Panc1 (cell line): Measurements from ENCODE around the gene AAK1. TPM values are rescaled to one million over a fixed set of nuclear protein-coding genes. Genes with fewer than 3 reads are reported as not detected.

Source experiments
- ATAC-seq: fragments of 200-7000 bp; cut with Tn5 transposase; 2 replicates; pipeline ENCODE4 v1.9.1; 2020; ENCODE audit warnings: mild to moderate bottlenecking, moderate library complexity
- BruUV-seq: library from RNA; stranded (reverse); fragments of 400-500 nt; replicated peaks from 2 replicates; lab custom pipeline; 2021; lab: Mats Ljungman, UMichigan
- CTCF ChIA-PET: fragments of 300-600 bp; sonication (Branson Sonifier 250); formaldehyde crosslinking; loops from one replicate; lab custom pipeline; 2022; ENCODE audit warnings: antibody characterized with exemption; lab: Charles Lee
- POLR2A ChIA-PET: fragments of 300-600 bp; sonication (Branson Sonifier 250); formaldehyde crosslinking; loops from one replicate; lab custom pipeline; 2022; ENCODE audit warnings: antibody characterized with exemption; lab: Charles Lee
- DNase-seq: peaks from one replicate; pipeline ENCODE4 v3.0.0-alpha.2; 2010; ENCODE audit warnings: low read depth, low spot score
- H3K27ac ChIP-seq: 2 replicates; pipeline ENCODE4 v1.5.1; 2011; ENCODE audit warnings: mild to moderate bottlenecking, low read length, inconsistent platforms
- H3K27me3 ChIP-seq: fragments of 200-500 bp; sonication (Bioruptor generic); 2 replicates; pipeline ENCODE4 v1.6.0; 2014; ENCODE audit warnings: low read length, inconsistent platforms; ENCODE audit not compliant: control insufficient read depth, insufficient read depth
- H3K36me3 ChIP-seq: fragments of 200-500 bp; sonication (Bioruptor generic); 2 replicates; pipeline ENCODE4 v1.5.1; 2014; ENCODE audit warnings: inconsistent platforms, mild to moderate bottlenecking, low read length, moderate library complexity; ENCODE audit not compliant: control insufficient read depth, insufficient read depth
- H3K4me1 ChIP-seq: 2 replicates; pipeline ENCODE4 v1.5.1; 2011; ENCODE audit warnings: inconsistent platforms, mild to moderate bottlenecking, low read length, moderate library complexity; ENCODE audit not compliant: control insufficient read depth, insufficient read depth
- H3K4me3 ChIP-seq, 2 experiments: 2 replicates each; pipeline ENCODE4 v1.5.1; 2011 to 2012; ENCODE audit warnings: low read depth in 2 of 2, low read length in 2 of 2, mild to moderate bottlenecking in 2 of 2, inconsistent platforms in 1 of 2, moderate library complexity in 1 of 2
- H3K9me3 ChIP-seq: fragments of 200-500 bp; sonication (Bioruptor generic); 2 replicates; pipeline ENCODE4 v1.5.1; 2014; ENCODE audit warnings: low read depth, mild to moderate bottlenecking, inconsistent platforms, low read length, moderate library complexity; ENCODE audit not compliant: control insufficient read depth, insufficient read depth
- POLR2AphosphoS5 ChIP-seq: IDR thresholded peaks from 2 replicates; pipeline ENCODE4 v1.6.1; 2012; ENCODE audit warnings: mild to moderate bottlenecking, low read depth, low read length, moderate library complexity
- SIN3A ChIP-seq: IDR thresholded peaks from 2 replicates; pipeline ENCODE4 v1.6.1; 2012; ENCODE audit warnings: low read depth, mild to moderate bottlenecking, low read length, moderate library complexity, borderline replicate concordance; ENCODE audit not compliant: insufficient read depth
- TCF7L2 ChIP-seq: IDR thresholded peaks from 2 replicates; pipeline ENCODE4 v1.6.1; 2011; ENCODE audit warnings: mild to moderate bottlenecking, low read depth, low read length, inconsistent platforms
- in situ Hi-C: cut with HindIII; loops from 2 replicates; pipeline ENCODE4 v1.10.0; 2016; ENCODE audit warnings: low sequenced_read_pairs, low pct_unique_long_range_greater_than_20kb
- intact Hi-C: fragments of 100-400 bp; cut with micrococcal nuclease; formaldehyde crosslinking; loops from one replicate; pipeline ENCODE4 v1.10.0; 2022; ENCODE audit not compliant: unreplicated experiment
- total RNA-seq: library from RNA; stranded (reverse); gene quantifications from one replicate; pipeline ENCODE4 v1.2.1, GENCODE V29; 2021; ENCODE audit not compliant: unreplicated experiment
- TF ChIP-seq, protein P1 (sequence below): fragments of 450-650 bp; IDR thresholded peaks from 2 replicates; pipeline ENCODE4 v1.5.1; 2017; ENCODE audit warnings: mild to moderate bottlenecking
- TF ChIP-seq, protein P2 (sequence below), 2 experiments: IDR thresholded peaks; 2 replicates each; pipeline ENCODE4 v1.6.1; 2011 to 2012; ENCODE audit warnings: low read depth in 2 of 2, control low read depth in 1 of 2, low read length in 1 of 2, mild to moderate bottlenecking in 1 of 2, moderate library complexity in 1 of 2; ENCODE audit not compliant: insufficient read depth in 1 of 2

The AAK1 gene
- total RNA-seq, 1 experiment from 2014 or later: 123 TPM

DNA sequence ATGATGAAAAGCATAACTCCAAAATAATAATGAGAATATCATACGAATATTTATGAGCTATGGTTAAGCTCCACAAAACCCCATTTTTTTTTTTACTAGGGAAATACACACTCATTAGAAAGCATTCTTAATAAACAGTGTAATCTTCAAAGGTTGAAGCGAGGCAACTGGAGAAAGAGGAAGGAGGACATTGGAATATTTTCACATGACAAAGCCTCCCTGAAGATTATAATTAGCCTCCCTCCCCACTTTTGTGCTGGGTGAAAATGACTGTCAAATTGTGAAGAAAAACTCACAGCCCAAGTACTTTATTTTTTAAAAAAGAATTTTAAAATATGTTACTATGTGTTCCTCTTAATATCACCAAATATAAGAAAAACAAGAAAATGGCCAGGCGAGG lies 142.2 kb downstream of the AAK1 start:
- CTCF ChIA-PET: interaction anchor here (0.5 kb wide), 1 partner anchor 1220 kb away, joined by 3 read pairs; no protein-coding TSS in a partner anchor

DNA sequence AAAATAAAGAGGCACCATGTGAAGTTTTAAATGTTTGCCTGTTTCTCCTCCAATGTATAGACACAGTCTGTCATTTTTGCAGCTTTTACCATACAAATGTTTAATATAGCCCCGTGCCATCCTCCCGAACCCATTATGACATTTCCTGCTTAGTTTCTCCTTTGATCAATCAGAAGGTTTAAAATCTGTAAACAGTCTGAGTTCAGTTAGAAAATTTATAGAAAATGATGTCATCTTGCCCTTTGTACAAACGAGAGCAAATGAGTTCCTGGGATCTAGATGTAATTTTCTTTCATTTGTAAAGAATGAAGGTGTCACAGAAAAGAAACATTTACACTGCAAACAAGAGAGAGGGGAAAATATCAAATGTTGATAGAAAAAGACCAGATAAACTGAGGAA lies 143.6 kb downstream of the AAK1 start:
- intact Hi-C loops (loop anchor here (10.0 kb wide), 1 partner anchor 1835 kb away; no protein-coding TSS in a partner anchor), in situ Hi-C loops (no loop called here)
- peaks cover 8% of the 10 kb centered on the region for H3K36me3 ChIP-seq
- H3K27me3 ChIP-seq: no peaks in the 10 kb centered on the region
- BruUV-seq: no TSS peak
- ATAC-seq (no peak), DNase-seq (no peak)
- no peak overlapping the region for H3K4me3 ChIP-seq
- TF ChIP-seq POLR2AphosphoS5: no peak
- TF ChIP-seq, protein P1, sequence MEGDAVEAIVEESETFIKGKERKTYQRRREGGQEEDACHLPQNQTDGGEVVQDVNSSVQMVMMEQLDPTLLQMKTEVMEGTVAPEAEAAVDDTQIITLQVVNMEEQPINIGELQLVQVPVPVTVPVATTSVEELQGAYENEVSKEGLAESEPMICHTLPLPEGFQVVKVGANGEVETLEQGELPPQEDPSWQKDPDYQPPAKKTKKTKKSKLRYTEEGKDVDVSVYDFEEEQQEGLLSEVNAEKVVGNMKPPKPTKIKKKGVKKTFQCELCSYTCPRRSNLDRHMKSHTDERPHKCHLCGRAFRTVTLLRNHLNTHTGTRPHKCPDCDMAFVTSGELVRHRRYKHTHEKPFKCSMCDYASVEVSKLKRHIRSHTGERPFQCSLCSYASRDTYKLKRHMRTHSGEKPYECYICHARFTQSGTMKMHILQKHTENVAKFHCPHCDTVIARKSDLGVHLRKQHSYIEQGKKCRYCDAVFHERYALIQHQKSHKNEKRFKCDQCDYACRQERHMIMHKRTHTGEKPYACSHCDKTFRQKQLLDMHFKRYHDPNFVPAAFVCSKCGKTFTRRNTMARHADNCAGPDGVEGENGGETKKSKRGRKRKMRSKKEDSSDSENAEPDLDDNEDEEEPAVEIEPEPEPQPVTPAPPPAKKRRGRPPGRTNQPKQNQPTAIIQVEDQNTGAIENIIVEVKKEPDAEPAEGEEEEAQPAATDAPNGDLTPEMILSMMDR: no peak
- no peak for TF ChIP-seq SIN3A
- TF ChIP-seq, protein P2, sequence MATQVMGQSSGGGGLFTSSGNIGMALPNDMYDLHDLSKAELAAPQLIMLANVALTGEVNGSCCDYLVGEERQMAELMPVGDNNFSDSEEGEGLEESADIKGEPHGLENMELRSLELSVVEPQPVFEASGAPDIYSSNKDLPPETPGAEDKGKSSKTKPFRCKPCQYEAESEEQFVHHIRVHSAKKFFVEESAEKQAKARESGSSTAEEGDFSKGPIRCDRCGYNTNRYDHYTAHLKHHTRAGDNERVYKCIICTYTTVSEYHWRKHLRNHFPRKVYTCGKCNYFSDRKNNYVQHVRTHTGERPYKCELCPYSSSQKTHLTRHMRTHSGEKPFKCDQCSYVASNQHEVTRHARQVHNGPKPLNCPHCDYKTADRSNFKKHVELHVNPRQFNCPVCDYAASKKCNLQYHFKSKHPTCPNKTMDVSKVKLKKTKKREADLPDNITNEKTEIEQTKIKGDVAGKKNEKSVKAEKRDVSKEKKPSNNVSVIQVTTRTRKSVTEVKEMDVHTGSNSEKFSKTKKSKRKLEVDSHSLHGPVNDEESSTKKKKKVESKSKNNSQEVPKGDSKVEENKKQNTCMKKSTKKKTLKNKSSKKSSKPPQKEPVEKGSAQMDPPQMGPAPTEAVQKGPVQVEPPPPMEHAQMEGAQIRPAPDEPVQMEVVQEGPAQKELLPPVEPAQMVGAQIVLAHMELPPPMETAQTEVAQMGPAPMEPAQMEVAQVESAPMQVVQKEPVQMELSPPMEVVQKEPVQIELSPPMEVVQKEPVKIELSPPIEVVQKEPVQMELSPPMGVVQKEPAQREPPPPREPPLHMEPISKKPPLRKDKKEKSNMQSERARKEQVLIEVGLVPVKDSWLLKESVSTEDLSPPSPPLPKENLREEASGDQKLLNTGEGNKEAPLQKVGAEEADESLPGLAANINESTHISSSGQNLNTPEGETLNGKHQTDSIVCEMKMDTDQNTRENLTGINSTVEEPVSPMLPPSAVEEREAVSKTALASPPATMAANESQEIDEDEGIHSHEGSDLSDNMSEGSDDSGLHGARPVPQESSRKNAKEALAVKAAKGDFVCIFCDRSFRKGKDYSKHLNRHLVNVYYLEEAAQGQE (IDR thresholded peaks at IDR 0.05; ENCODE audit: insufficient read depth in 1 of 2, low read depth in 2 of 2, low read length in 1 of 2): no peak
- no peak for TF ChIP-seq TCF7L2
- ChIA-PET CTCF (no interaction called here), POLR2A (no interaction called here)
- H3K27ac ChIP-seq: no peak overlapping the region
- no peaks in the 10 kb centered on the region for H3K9me3 ChIP-seq
- no peaks in the 10 kb centered on the region for H3K4me1 ChIP-seq

More for the DNA sequence above, 142.2 kb downstream of the AAK1 start:
- Histone ChIP-seq H3K4me1 (no peaks in the 10 kb centered on the region), H3K27ac (no peak overlapping the region), H3K4me3 (no peak overlapping the region), H3K27me3 (no peaks in the 10 kb centered on the region), H3K9me3 (no peaks in the 10 kb centered on the region), H3K36me3 (peaks cover 8% of the 10 kb centered on the region)
- intact Hi-C loops (loop anchor here (10.0 kb wide), 1 partner anchor 1836 kb away; no protein-coding TSS in a partner anchor), in situ Hi-C loops (no loop called here)
- BruUV-seq: no TSS peak
- ATAC-seq (no peak), DNase-seq (no peak)
- POLR2A ChIA-PET: no interaction called here
- TF ChIP-seq, protein P1: no peak
- TF ChIP-seq POLR2AphosphoS5 (no peak), SIN3A (no peak), TCF7L2 (no peak)
- TF ChIP-seq, protein P2 (IDR thresholded peaks at IDR 0.05; ENCODE audit: insufficient read depth in 1 of 2, low read depth in 2 of 2, low read length in 1 of 2): no peak
